Sigmoid colon (tissue), 7 donors: ENCODE data around the gene CCNI2. TPM values are rescaled to one million over a fixed set of nuclear protein-coding genes. Genes with fewer than 3 reads are reported as not detected.

ENCODE experiments used
- DNase-seq: peaks from one replicate; pipeline ENCODE4 v3.0.0-alpha.2; 2019
- H3K27ac ChIP-seq, 4 donors: fragments of 200-600 bp; sonication (generic); one replicate each; pipeline ENCODE4 v1.5.1; 2016 to 2019; ENCODE audit warnings: mild to moderate bottlenecking in 1 of 4
- H3K27me3 ChIP-seq, 3 donors: fragments of 200-600 bp; sonication (generic); one replicate each; pipeline ENCODE4 v1.5.1; 2019; ENCODE audit warnings: mild to moderate bottlenecking in 1 of 3
- H3K36me3 ChIP-seq, 4 donors: fragments of 200-600 bp; sonication (generic); one replicate each; pipeline ENCODE4 v1.5.1; 2016 to 2019
- H3K4me1 ChIP-seq, 4 donors: fragments of 200-600 bp; sonication (generic); one replicate each; pipeline ENCODE4 v1.5.1; 2017 to 2019
- H3K4me3 ChIP-seq, 4 donors: fragments of 200-600 bp; sonication (generic); one replicate each; pipeline ENCODE4 v1.5.1; 2017 to 2019; ENCODE audit warnings: mild to moderate bottlenecking in 2 of 4, moderate library complexity in 1 of 4
- H3K9me3 ChIP-seq, 4 donors: fragments of 200-600 bp in 3 of 4; sonication (generic) in 3 of 4; one replicate each; pipeline versions ENCODE4 v1.5.1 to v1.6.1; 2013 to 2019
- EP300 ChIP-seq, 4 donors: sonication (generic); formaldehyde crosslinking; IDR thresholded peaks; one replicate each; pipeline ENCODE4 v1.6.1; 2017; ENCODE audit warnings: antibody characterized with exemption in 4 of 4
- POLR2A ChIP-seq, 2 donors: fragments of 450-650 bp; IDR thresholded peaks; one replicate each; pipeline ENCODE4 v1.6.1; 2016; ENCODE audit warnings: antibody characterized with exemption in 2 of 2, mild to moderate bottlenecking in 2 of 2, moderate library complexity in 2 of 2
- POLR2AphosphoS5 ChIP-seq, 4 donors: sonication (generic); formaldehyde crosslinking; IDR thresholded peaks; one replicate each; pipeline ENCODE4 v1.6.1; 2017; ENCODE audit warnings: antibody characterized with exemption in 4 of 4
- WGBS, 2 donors: extraction: QIAGEN DNeasy Blood & Tissue Kit; methylation state at CpG; one replicate each; pipeline ENCODE4 v1.1.7; 2013; 5-methylcytosine and 5-hydroxymethylcytosine counted together
- intact Hi-C: fragments of 100-400 bp; cut with DNase I; formaldehyde crosslinking; loops from one replicate; pipeline ENCODE4 v1.15.1; 2023
- polyA plus RNA-seq, 3 donors: library from polyadenylated mRNA; stranded (reverse); fragments of 200-250 nt; gene quantifications; one replicate each; pipeline ENCODE4 v1.2.3, GENCODE V29; 2013
- total RNA-seq, 4 donors: library from RNA; depleted of rRNA; stranded (reverse); fragments of >200 nt; gene quantifications; one replicate each; pipeline ENCODE4 v1.1.0, GENCODE V29; 2016
- TF ChIP-seq, protein P1 (sequence below), 4 experiments: fragments of 450-650 bp in 3 of 4; fragments of 200-600 bp in 1 of 4; IDR thresholded peaks; one replicate each; pipeline ENCODE4 v1.5.1; 2016 to 2019; ENCODE audit warnings: antibody characterized with exemption in 4 of 4, mild to moderate bottlenecking in 3 of 4, moderate library complexity in 2 of 4
- donor health status: healthy with polysubstance abuse.
- donor health status: Bipolar disorder and iron deficiency.
- donor health status: healthy.

Gene CCNI2
- total and polyA plus RNA-seq, 7 donors, result 1.4 to 5.3 (median 2.1) TPM; not detected in 3

DNA sequence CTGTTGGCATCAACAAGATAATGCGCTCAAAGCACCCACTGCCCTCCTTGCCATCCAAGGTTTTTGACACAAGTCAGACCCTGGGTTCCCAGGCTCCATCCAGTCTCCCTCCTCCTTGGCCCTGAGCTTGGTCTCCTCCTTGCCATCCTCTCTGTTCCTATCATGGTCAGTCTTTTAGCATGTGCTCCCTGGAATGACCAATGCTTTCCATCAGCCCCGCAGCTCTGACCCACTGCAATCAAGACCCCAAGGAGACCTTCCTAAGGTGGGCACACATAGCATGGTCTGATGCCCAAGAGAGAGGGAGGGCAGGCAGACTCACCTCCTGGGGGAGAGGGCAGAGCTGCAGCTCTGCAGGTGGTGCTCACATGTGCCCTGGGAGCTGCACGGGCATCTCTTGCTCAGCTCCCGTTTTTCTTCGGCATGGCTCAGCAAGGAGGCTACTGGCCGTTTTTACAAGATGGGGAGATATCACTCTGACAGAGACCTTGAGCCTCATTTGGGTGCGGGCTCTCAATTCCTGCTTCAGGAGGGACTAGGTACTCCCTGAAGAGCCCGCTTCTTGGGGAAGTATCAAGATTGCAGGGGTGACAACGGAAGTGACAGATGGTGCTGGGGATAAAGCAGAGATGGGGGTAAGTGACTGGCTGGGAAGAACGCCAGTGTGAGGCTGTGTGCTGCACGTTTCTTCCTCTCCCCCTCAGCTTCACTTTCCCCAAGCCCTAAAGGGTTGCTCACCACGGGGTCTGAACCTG is 26.6 kb downstream of the CCNI2 start:
- WGBS, 2 donors, result 81 to 90% methylated on average over 12 of the region's 12 CpGs
- H3K4me1 ChIP-seq, result peaks cover 0 to 52% (median 36%) of the 10 kb centered on the region in 4 donors
- peak; percentile 47 for DNase-seq
- H3K36me3 ChIP-seq, result no peaks in the 10 kb centered on the region
- H3K27me3 ChIP-seq, result no peaks in the 10 kb centered on the region
- H3K4me3 ChIP-seq, result no peak overlapping the region
- TF ChIP-seq POLR2AphosphoS5 (IDR thresholded peaks at IDR 0.05) (no peak), EP300 (IDR thresholded peaks at IDR 0.05) (no peak), POLR2A (IDR thresholded peaks at IDR 0.05) (no peak)
- TF ChIP-seq, protein P1, sequence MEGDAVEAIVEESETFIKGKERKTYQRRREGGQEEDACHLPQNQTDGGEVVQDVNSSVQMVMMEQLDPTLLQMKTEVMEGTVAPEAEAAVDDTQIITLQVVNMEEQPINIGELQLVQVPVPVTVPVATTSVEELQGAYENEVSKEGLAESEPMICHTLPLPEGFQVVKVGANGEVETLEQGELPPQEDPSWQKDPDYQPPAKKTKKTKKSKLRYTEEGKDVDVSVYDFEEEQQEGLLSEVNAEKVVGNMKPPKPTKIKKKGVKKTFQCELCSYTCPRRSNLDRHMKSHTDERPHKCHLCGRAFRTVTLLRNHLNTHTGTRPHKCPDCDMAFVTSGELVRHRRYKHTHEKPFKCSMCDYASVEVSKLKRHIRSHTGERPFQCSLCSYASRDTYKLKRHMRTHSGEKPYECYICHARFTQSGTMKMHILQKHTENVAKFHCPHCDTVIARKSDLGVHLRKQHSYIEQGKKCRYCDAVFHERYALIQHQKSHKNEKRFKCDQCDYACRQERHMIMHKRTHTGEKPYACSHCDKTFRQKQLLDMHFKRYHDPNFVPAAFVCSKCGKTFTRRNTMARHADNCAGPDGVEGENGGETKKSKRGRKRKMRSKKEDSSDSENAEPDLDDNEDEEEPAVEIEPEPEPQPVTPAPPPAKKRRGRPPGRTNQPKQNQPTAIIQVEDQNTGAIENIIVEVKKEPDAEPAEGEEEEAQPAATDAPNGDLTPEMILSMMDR (IDR thresholded peaks at IDR 0.05), result no peak
- intact Hi-C loops, result no loop called here
- H3K9me3 ChIP-seq, result no peaks in the 10 kb centered on the region
- H3K27ac ChIP-seq, result no peak overlapping the region

DNA sequence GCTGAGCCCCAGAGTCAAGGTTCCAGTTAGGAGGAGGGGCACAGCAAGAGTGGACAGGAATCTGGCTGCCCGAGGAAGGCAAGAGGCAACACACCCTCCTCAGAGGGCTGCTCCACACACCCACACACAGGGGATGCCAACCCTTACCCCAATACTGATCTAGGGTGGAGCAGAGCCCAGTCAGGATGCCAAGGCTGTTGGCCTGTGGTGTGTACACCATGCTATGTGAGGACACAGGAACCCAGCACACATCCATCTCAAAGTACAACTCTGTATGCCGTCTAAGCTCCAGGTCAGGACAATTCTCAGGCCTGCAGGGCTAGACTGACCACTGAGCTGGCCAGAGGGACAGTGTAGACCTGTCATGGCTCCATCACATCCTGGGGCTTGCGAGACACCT is 27.2 kb downstream of the CCNI2 start:
- Histone ChIP-seq H3K4me1 (peaks cover 0 to 52% (median 36%) of the 10 kb centered on the region in 4 donors), H3K27me3 (no peaks in the 10 kb centered on the region), H3K9me3 (no peaks in the 10 kb centered on the region), H3K4me3 (no peak overlapping the region), H3K36me3 (no peaks in the 10 kb centered on the region), H3K27ac (peak overlapping the region in 2 of 4 donors; percentile 28 to 75)
- DNase-seq, result peak; percentile 46
- TF ChIP-seq POLR2AphosphoS5 (IDR thresholded peaks at IDR 0.05) (no peak), EP300 (IDR thresholded peaks at IDR 0.05) (no peak), POLR2A (IDR thresholded peaks at IDR 0.05) (no peak)
- TF ChIP-seq, protein P1 (IDR thresholded peaks at IDR 0.05), result no peak
- WGBS, 2 donors, result 61 to 82% methylated on average over 3 of the region's 3 CpGs
- intact Hi-C loops, result no loop called here

DNA sequence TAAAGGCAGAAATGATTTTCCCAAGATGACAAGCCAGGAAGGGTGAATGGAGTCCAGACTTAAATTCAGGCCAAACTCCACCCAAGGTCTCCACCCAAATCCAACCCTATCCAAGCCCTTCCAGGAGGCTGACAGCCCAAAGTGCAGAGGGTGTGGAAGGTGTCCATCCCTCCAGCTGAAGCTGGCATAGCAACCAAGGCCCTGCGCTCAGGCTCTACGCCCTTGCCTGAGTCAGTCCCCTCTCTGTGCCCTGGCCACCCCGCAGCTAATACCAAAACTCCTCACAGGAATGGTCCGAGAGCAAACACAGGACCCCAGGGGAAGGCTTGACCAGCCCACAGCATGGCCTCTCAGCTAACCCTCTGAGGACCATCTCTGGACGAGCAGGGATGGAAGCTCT is 27.7 kb downstream of the CCNI2 start:
- H3K27ac ChIP-seq, result peak overlapping the region in 3 of 4 donors; percentile 5 to 82 (median 75)
- H3K9me3 ChIP-seq, result no peaks in the 10 kb centered on the region
- no peaks in the 10 kb centered on the region for H3K36me3 ChIP-seq
- no peaks in the 10 kb centered on the region for H3K27me3 ChIP-seq
- TF ChIP-seq EP300 (IDR thresholded peaks at IDR 0.05) (no peak), POLR2AphosphoS5 (IDR thresholded peaks at IDR 0.05) (no peak), POLR2A (IDR thresholded peaks at IDR 0.05) (no peak)
- TF ChIP-seq, protein P1 (IDR thresholded peaks at IDR 0.05), result no peak
- peak; percentile 60 for DNase-seq
- H3K4me3 ChIP-seq, result no peak overlapping the region
- H3K4me1 ChIP-seq, result peaks cover 0 to 52% (median 36%) of the 10 kb centered on the region in 4 donors
- intact Hi-C loops, result loop anchor here (5.0 kb wide), 2 partner anchors 47 to 278 kb away; no protein-coding TSS in a partner anchor
- 76% methylated on average over 5 of the region's 5 CpGs for WGBS, 2 donors

DNA sequence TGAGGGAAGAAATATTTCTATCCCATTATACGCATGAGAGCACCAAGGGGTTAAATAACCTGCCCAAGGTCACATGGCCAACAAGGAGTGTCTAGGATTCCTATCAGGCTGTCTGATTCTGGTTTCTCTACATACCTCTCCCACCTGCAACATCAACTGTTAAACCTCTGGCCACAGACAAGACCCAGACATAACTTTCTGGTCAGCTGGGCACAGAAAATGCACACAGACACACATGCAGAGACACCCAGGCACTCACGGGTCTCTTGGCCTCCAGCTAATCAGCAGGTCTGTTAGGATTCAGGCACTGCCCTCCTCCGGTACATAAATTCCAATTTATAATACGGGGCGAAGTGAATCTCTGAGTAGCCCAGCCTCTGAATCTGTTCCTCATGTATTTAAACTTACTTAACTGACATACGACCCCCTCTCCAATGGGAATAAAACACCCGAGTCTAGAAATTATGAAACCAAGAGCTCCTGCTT is 28.3 kb downstream of the CCNI2 start:
- intact Hi-C loops, result loop anchor here (5.0 kb wide), 2 partner anchors 47 to 278 kb away; no protein-coding TSS in a partner anchor
- Histone ChIP-seq H3K27ac (peak overlapping the region; percentile 75 to 82 (median 78)), H3K27me3 (no peaks in the 10 kb centered on the region), H3K9me3 (no peaks in the 10 kb centered on the region), H3K4me3 (peak overlapping the region in 2 of 4 donors; percentile 78 to 79), H3K4me1 (peaks cover 0 to 52% (median 36%) of the 10 kb centered on the region in 4 donors), H3K36me3 (no peaks in the 10 kb centered on the region)
- TF ChIP-seq, protein P1 (IDR thresholded peaks at IDR 0.05), result no peak
- no peak for TF ChIP-seq EP300 (IDR thresholded peaks at IDR 0.05)
- TF ChIP-seq POLR2A (IDR thresholded peaks at IDR 0.05), result no peak
- no peak for TF ChIP-seq POLR2AphosphoS5 (IDR thresholded peaks at IDR 0.05)
- DNase-seq, result peak; percentile 47
- WGBS, 2 donors, result 27 to 55% methylated on average over 7 of the region's 7 CpGs
